ENCODE measurements around the gene PPP1R14D.

PPP1R14D gene

DNA sequence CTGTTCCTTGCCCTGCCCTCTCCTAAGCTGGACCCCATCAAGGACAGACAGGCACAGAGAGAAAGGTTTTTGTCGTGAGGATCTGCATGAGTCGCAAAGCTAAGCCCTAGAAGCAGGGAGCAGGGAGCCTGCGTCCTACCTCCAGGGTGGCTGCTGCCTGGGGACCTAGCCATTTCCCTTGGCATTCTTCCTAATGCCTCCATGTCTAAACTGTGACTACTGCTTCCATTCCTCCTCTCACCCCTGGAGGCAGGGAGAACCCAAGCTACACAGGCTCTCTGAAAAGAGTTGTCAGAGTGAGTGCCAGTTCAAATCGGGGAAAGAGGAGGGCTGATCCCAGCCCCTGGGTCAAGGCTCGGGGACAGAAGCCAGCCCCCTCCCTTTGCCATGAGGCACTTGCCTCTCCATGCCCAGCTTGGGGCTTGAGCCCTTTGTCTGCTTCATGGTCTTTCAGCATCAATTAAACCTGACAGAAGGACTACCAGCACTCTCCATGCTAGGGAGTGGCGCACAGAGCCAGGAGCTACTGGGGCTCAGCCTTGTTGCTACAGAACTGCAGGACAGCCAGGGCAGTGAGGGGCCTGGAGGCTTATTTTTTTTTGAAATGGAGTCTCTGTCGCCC is 62.2 kb downstream of the PPP1R14D start:
- ChIA-PET POLR2A (ENCODE audit: low non-redundant PET) (interaction anchor here (0.6 to 1.3 kb wide), 2 partner anchors 27 to 92 kb away, joined by 3 read pairs; no protein-coding TSS in a partner anchor), CTCF (interaction anchor here (0.5 to 5.5 kb wide), 4 partner anchors 16 to 449 kb away, joined by 3 to 21 read pairs (median 3); no protein-coding TSS in a partner anchor)
- DNase-seq (ENCODE audit: low spot score): no peak
- H3K27ac ChIP-seq: peak overlapping the region; percentile 99
- TF ChIP-seq, protein P1, sequence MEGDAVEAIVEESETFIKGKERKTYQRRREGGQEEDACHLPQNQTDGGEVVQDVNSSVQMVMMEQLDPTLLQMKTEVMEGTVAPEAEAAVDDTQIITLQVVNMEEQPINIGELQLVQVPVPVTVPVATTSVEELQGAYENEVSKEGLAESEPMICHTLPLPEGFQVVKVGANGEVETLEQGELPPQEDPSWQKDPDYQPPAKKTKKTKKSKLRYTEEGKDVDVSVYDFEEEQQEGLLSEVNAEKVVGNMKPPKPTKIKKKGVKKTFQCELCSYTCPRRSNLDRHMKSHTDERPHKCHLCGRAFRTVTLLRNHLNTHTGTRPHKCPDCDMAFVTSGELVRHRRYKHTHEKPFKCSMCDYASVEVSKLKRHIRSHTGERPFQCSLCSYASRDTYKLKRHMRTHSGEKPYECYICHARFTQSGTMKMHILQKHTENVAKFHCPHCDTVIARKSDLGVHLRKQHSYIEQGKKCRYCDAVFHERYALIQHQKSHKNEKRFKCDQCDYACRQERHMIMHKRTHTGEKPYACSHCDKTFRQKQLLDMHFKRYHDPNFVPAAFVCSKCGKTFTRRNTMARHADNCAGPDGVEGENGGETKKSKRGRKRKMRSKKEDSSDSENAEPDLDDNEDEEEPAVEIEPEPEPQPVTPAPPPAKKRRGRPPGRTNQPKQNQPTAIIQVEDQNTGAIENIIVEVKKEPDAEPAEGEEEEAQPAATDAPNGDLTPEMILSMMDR (conservative IDR thresholded peaks at IDR 0.05; ENCODE audit: low read depth): no peak
